AG04449 (cell line): Measurements from ENCODE around the gene RRAD.

ENCODE experiments used
- CTCF ChIA-PET: fragments of 350-600 bp; formaldehyde crosslinking; extraction: SDS; loops from one replicate; lab custom pipeline; 2021; ENCODE audit warnings: antibody characterized with exemption; lab: Yijun Ruan, JAX
- POLR2A ChIA-PET: fragments of 400-600, 350-600 bp; formaldehyde crosslinking; extraction: SDS; loops from one replicate; lab custom pipeline; 2020; ENCODE audit warnings: antibody characterized with exemption, inconsistent platforms; lab: Yijun Ruan, JAX
- DNase-seq: peaks from one replicate; pipeline ENCODE4 v3.0.0-alpha.2; 2010; ENCODE audit warnings: low read depth, low spot score
- H3K4me3 ChIP-seq: 2 replicates; pipeline ENCODE4 v1.5.1; 2011; ENCODE audit warnings: low read depth, mild to moderate bottlenecking, control low read depth, low read length
- TF ChIP-seq, protein P1 (sequence below): IDR thresholded peaks from one replicate; pipeline ENCODE4 v1.5.1; 2011; ENCODE audit warnings: mild to moderate bottlenecking, moderate library complexity, low read length, control low read depth, inconsistent platforms; ENCODE audit not compliant: insufficient read depth; ENCODE audit errors: missing control alignments

Gene RRAD

GRCh38 chr16:66918355-66918754, 7.0 kb downstream of the RRAD start:
- ChIA-PET POLR2A (no interaction called here), CTCF (interaction anchor here (0.7 to 15.4 kb wide), 5 partner anchors 8 to 88 kb away, joined by 3 to 350 read pairs (median 4); partner anchors contain the start of genes NAE1 and RRAD)
- no peak for DNase-seq
- no peak overlapping the region for H3K4me3 ChIP-seq
- TF ChIP-seq, protein P1, sequence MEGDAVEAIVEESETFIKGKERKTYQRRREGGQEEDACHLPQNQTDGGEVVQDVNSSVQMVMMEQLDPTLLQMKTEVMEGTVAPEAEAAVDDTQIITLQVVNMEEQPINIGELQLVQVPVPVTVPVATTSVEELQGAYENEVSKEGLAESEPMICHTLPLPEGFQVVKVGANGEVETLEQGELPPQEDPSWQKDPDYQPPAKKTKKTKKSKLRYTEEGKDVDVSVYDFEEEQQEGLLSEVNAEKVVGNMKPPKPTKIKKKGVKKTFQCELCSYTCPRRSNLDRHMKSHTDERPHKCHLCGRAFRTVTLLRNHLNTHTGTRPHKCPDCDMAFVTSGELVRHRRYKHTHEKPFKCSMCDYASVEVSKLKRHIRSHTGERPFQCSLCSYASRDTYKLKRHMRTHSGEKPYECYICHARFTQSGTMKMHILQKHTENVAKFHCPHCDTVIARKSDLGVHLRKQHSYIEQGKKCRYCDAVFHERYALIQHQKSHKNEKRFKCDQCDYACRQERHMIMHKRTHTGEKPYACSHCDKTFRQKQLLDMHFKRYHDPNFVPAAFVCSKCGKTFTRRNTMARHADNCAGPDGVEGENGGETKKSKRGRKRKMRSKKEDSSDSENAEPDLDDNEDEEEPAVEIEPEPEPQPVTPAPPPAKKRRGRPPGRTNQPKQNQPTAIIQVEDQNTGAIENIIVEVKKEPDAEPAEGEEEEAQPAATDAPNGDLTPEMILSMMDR = no peak

DNA sequence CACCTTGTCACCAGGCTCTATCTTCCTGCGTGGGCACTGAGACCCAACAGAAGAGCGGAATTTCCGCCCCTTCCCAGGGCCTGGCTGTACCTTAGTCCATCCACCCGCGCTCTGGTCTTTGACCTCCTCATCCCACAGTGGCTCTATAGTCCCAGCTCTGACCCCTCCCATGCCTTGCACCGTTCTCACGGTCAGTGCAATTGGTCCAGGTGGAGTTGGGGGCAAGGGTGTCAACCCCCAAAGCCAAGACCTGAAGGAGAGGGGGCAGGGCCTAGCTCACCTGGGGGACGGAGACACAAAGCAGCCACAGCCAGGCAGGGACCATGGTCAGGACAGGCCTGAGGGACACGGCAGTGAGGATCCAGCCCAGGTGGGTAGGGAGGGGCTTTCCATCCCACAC, 7.6 kb downstream of the RRAD start:
- POLR2A ChIA-PET = no interaction called here
- CTCF ChIA-PET = interaction anchor here (0.7 to 15.4 kb wide), 4 partner anchors 9 to 37 kb away, joined by 3 to 350 read pairs (median 8); partner anchors contain the start of gene RRAD
- H3K4me3 ChIP-seq = no peak overlapping the region
- DNase-seq = no peak
- TF ChIP-seq, protein P1 = no peak

DNA sequence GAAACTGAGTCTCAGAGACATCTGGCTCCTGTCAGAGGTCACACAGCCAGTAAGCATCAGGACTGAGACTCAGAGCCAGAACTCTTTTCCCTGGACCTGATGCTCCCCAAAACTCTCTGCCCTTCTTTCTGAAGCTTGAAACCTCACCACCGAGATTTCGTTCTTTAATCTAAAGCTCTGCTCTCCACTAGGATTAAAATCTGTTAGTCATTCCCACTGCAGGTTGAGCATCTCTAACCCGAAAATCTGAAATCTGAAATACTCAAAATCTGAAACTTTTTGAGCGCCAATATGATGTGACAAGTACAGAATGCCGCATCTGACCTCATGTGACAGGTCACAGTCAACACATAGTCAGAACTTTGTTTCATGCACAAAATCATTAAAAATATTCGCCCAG, 8.8 kb downstream of the RRAD start:
- H3K4me3 ChIP-seq = no peak overlapping the region
- TF ChIP-seq, protein P1 = no peak
- no peak for DNase-seq
- ChIA-PET POLR2A (no interaction called here), CTCF (interaction anchor here (0.7 to 15.4 kb wide), 3 partner anchors 10 to 86 kb away, joined by 3 to 350 read pairs (median 11); partner anchors contain the start of genes NAE1 and RRAD)

DNA sequence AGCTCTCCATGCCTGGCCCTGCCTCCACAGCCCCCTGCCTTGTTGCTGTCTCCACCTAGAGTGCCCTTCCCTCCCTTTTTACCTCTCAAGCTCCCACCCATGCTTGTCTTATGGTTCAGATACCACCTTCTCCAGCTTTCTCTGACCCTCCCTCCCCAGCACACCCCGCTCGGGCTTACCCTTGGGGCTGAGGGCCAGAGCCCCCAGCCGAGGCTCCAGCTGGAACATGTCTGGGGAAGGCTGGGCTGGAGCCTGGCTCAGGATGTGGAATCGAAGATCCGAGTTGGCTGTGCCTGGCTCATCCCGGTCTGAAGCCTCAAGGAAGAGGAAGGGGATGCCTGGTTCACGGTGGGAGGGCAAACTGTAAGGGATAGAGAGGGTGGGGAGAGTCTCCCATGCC, 10.3 kb downstream of the RRAD start:
- ChIA-PET CTCF (interaction anchor here (15.4 kb wide), 1 partner anchor 13 kb away, joined by 350 read pairs; no protein-coding TSS in a partner anchor), POLR2A (no interaction called here)
- TF ChIP-seq, protein P1 = no peak
- H3K4me3 ChIP-seq = no peak overlapping the region
- DNase-seq = no peak

GRCh38 chr16:66914541-66914940, 10.8 kb downstream of the RRAD start:
- DNase-seq = no peak
- ChIA-PET CTCF (interaction anchor here (15.4 kb wide), 1 partner anchor 13 kb away, joined by 350 read pairs; no protein-coding TSS in a partner anchor), POLR2A (no interaction called here)
- TF ChIP-seq, protein P1 = no peak
- H3K4me3 ChIP-seq = no peak overlapping the region

GRCh38 chr16:66913711-66914110, 11.6 kb downstream of the RRAD start:
- POLR2A ChIA-PET = no interaction called here
- CTCF ChIA-PET = interaction anchor here (1.1 to 24.6 kb wide), 3 partner anchors 8 to 41 kb away, joined by 3 to 350 read pairs (median 66); partner anchors contain the start of genes CDH16 and RRAD
- TF ChIP-seq, protein P1 = no peak
- no peak for DNase-seq
- H3K4me3 ChIP-seq = no peak overlapping the region
